Effector memory CD4-positive, alpha-beta T cell (primary cell): Measurements from ENCODE around the gene CCDC88A.

Source experiments
- DNase-seq, 3 donors: peaks; one replicate each; pipeline ENCODE4 v3.0.0-alpha.2; 2020
- H3K27ac ChIP-seq: 2 replicates; pipeline ENCODE4 v1.7.0; 2013; ENCODE audit warnings: mild to moderate bottlenecking, low read length, moderate library complexity; ENCODE audit not compliant: insufficient read depth, poor library complexity, severe bottlenecking
- H3K27me3 ChIP-seq: replicated peaks from 2 replicates; pipeline ENCODE4 v1.7.0; 2013; ENCODE audit warnings: mild to moderate bottlenecking, low read length; ENCODE audit not compliant: insufficient read depth, control insufficient read depth, poor library complexity, severe bottlenecking
- H3K36me3 ChIP-seq: 2 replicates; pipeline ENCODE4 v1.7.0; 2013; ENCODE audit warnings: mild to moderate bottlenecking, low read length, moderate library complexity; ENCODE audit not compliant: control insufficient read depth, insufficient read depth
- H3K4me1 ChIP-seq: 2 replicates; pipeline ENCODE4 v1.7.0; 2013; ENCODE audit warnings: low read length, mild to moderate bottlenecking; ENCODE audit not compliant: control insufficient read depth, insufficient read depth, poor library complexity, severe bottlenecking
- H3K4me3 ChIP-seq: 2 replicates; pipeline ENCODE4 v1.7.0; 2013; ENCODE audit warnings: low read length, low read depth, mild to moderate bottlenecking; ENCODE audit not compliant: insufficient read depth, poor library complexity, severe bottlenecking
- H3K9me3 ChIP-seq: 2 replicates; pipeline ENCODE4 v1.7.0; 2013; ENCODE audit warnings: mild to moderate bottlenecking, low read length, moderate library complexity; ENCODE audit not compliant: control insufficient read depth

CCDC88A gene

GRCh38 chr2:55441280-55441892 lies 21.7 kb upstream of the CCDC88A start:
- H3K27me3 ChIP-seq: no peaks in the 10 kb centered on the region
- DNase-seq: no peak
- no peaks in the 10 kb centered on the region for H3K4me1 ChIP-seq
- H3K4me3 ChIP-seq: no peak overlapping the region
- no peaks in the 10 kb centered on the region for H3K36me3 ChIP-seq
- H3K27ac ChIP-seq: no peak overlapping the region
- no peaks in the 10 kb centered on the region for H3K9me3 ChIP-seq

GRCh38 chr2:55439101-55439397 lies 19.4 kb upstream of the CCDC88A start:
- Histone ChIP-seq H3K27ac (no peak overlapping the region), H3K27me3 (no peaks in the 10 kb centered on the region), H3K36me3 (no peaks in the 10 kb centered on the region), H3K4me3 (no peak overlapping the region), H3K4me1 (no peaks in the 10 kb centered on the region), H3K9me3 (no peaks in the 10 kb centered on the region)
- no peak for DNase-seq

- Histone ChIP-seq H3K36me3 (no peaks in the 10 kb centered on the region), H3K9me3 (no peaks in the 10 kb centered on the region), H3K4me3 (no peak overlapping the region), H3K4me1 (no peaks in the 10 kb centered on the region), H3K27me3 (no peaks in the 10 kb centered on the region), H3K27ac (no peak overlapping the region)
- DNase-seq: no peak
Measured at GRCh38 chr2:55438391-55439100, 18.9 kb upstream of the CCDC88A start.

GRCh38 chr2:55437515-55438390 lies 18.1 kb upstream of the CCDC88A start:
- no peak for DNase-seq
- H3K27me3 ChIP-seq: no peaks in the 10 kb centered on the region
- H3K4me3 ChIP-seq: no peak overlapping the region
- H3K27ac ChIP-seq: no peak overlapping the region
- H3K4me1 ChIP-seq: no peaks in the 10 kb centered on the region
- H3K9me3 ChIP-seq: no peaks in the 10 kb centered on the region
- H3K36me3 ChIP-seq: no peaks in the 10 kb centered on the region

GRCh38 chr2:55431982-55432627 lies 12.4 kb upstream of the CCDC88A start:
- no peak overlapping the region for H3K4me3 ChIP-seq
- H3K27ac ChIP-seq: no peak overlapping the region
- no peaks in the 10 kb centered on the region for H3K9me3 ChIP-seq
- H3K4me1 ChIP-seq: no peaks in the 10 kb centered on the region
- H3K27me3 ChIP-seq: no peaks in the 10 kb centered on the region
- no peaks in the 10 kb centered on the region for H3K36me3 ChIP-seq
- no peak for DNase-seq

- Histone ChIP-seq H3K4me1 (no peaks in the 10 kb centered on the region), H3K4me3 (no peak overlapping the region), H3K27ac (no peak overlapping the region), H3K9me3 (no peaks in the 10 kb centered on the region), H3K36me3 (no peaks in the 10 kb centered on the region), H3K27me3 (no peaks in the 10 kb centered on the region)
- no peak for DNase-seq
Measured at GRCh38 chr2:55430211-55430975, 10.7 kb upstream of the CCDC88A start.

- Histone ChIP-seq H3K4me1 (no peaks in the 10 kb centered on the region), H3K36me3 (no peaks in the 10 kb centered on the region), H3K27ac (no peak overlapping the region), H3K4me3 (no peak overlapping the region), H3K9me3 (no peaks in the 10 kb centered on the region), H3K27me3 (no peaks in the 10 kb centered on the region)
- DNase-seq: no peak
Measured at GRCh38 chr2:55428258-55428657, 8.6 kb upstream of the CCDC88A start.

- Histone ChIP-seq H3K9me3 (no peaks in the 10 kb centered on the region), H3K4me1 (no peaks in the 10 kb centered on the region), H3K4me3 (no peak overlapping the region), H3K36me3 (no peaks in the 10 kb centered on the region), H3K27ac (no peak overlapping the region), H3K27me3 (no peaks in the 10 kb centered on the region)
- no peak for DNase-seq
Measured at GRCh38 chr2:55425431-55425831, 5.8 kb upstream of the CCDC88A start.

GRCh38 chr2:55422876-55423665 lies 3.4 kb upstream of the CCDC88A start:
- Histone ChIP-seq H3K27me3 (no peaks in the 10 kb centered on the region), H3K36me3 (no peaks in the 10 kb centered on the region), H3K9me3 (no peaks in the 10 kb centered on the region), H3K4me3 (no peak overlapping the region), H3K4me1 (no peaks in the 10 kb centered on the region), H3K27ac (no peak overlapping the region)
- DNase-seq: no peak
